HCT116 (cell line): Measurements from ENCODE around the gene FMO2. TPM values are rescaled to one million over a fixed set of nuclear protein-coding genes. Genes with fewer than 3 reads are reported as not detected.

ENCODE experiments used
- ATAC-seq: fragments of 200-7000 bp; cut with Tn5 transposase; 2 replicates; pipeline ENCODE4 v1.9.1; 2020; ENCODE audit warnings: mild to moderate bottlenecking, moderate library complexity
- BruUV-seq: library from RNA; stranded (reverse); fragments of 400-500 nt; replicated peaks from 2 replicates; lab custom pipeline; 2021; lab: Mats Ljungman, UMichigan
- CTCF ChIA-PET: fragments of 300-600 bp; sonication (Branson Sonifier 250); formaldehyde crosslinking; loops from one replicate; lab custom pipeline; 2021; ENCODE audit warnings: antibody characterized with exemption; lab: Charles Lee
- POLR2A ChIA-PET: fragments of 300-600, 350-600 bp; sonication (Branson Sonifier 250); formaldehyde crosslinking; loops from one replicate; lab custom pipeline; 2021; ENCODE audit warnings: antibody characterized with exemption; lab: Charles Lee
- RAD21 ChIA-PET, 2 experiments: fragments of 300-600 bp; sonication (Branson Sonifier 250); formaldehyde crosslinking; loops; one replicate each; lab custom pipeline; 2023; ENCODE audit warnings: low total read pairs in 2 of 2; ENCODE audit not compliant: uncharacterized antibody in 2 of 2, unreplicated experiment in 2 of 2, low non-redundant PET in 1 of 2; lab: Charles Lee
- DNase-seq: peaks from one replicate; pipeline ENCODE4 v3.0.0-alpha.2; 2010; ENCODE audit warnings: low read depth, low spot score
- H2AFZ ChIP-seq: fragments of 200-600 bp; shearing (Covaris generic), sonication (generic); 2 replicates; pipeline ENCODE4 v1.6.1; 2017; ENCODE audit warnings: low read depth, mixed run types, mixed read lengths, antibody characterized with exemption, low read length; ENCODE audit not compliant: poor library complexity, severe bottlenecking
- H3K27ac ChIP-seq: 2 replicates; pipeline ENCODE4 v1.5.1; 2012; ENCODE audit warnings: low read depth, low read length
- H3K27me3 ChIP-seq: fragments of 200-600 bp; sonication (generic); 2 replicates; pipeline ENCODE4 v1.6.1; 2016; ENCODE audit warnings: mixed run types, low read length, mixed read lengths; ENCODE audit not compliant: insufficient read depth
- H3K36me3 ChIP-seq, 2 experiments: fragments of 200-500 bp in 1 of 2; fragments of 200-600 bp in 1 of 2; sonication (Bioruptor generic) in 1 of 2; sonication (generic) in 1 of 2; 2 replicates each; pipeline versions ENCODE4 v1.5.1 to v1.6.1; 2014 to 2016; ENCODE audit warnings: low read length in 2 of 2, inconsistent platforms in 1 of 2, mixed read lengths in 1 of 2, mixed run types in 1 of 2; ENCODE audit not compliant: insufficient read depth in 2 of 2, control insufficient read depth in 1 of 2
- H3K4me1 ChIP-seq, 2 experiments: fragments of 200-600 bp in 1 of 2; sonication (generic) in 1 of 2; 2 replicates each; pipeline versions ENCODE4 v1.5.1 to v1.6.1; 2012 to 2017; ENCODE audit warnings: low read length in 2 of 2, inconsistent platforms in 1 of 2, mild to moderate bottlenecking in 1 of 2, mixed read lengths in 1 of 2, mixed run types in 1 of 2, moderate library complexity in 1 of 2; ENCODE audit not compliant: insufficient read depth in 2 of 2, control insufficient read depth in 1 of 2
- H3K4me2 ChIP-seq: fragments of 200-600 bp; sonication (generic); 2 replicates; pipeline ENCODE4 v1.6.1; 2017; ENCODE audit warnings: mixed run types, low read length, mixed read lengths
- H3K4me3 ChIP-seq, 2 experiments: fragments of 200-600 bp in 1 of 2; sonication (generic) in 1 of 2; replicated peaks in 1 of 2; 2 replicates each; pipeline ENCODE4 v1.5.1; 2011 to 2016; ENCODE audit warnings: low read length in 2 of 2, control low read depth in 1 of 2, low read depth in 1 of 2, mild to moderate bottlenecking in 1 of 2, mixed read lengths in 1 of 2, mixed run types in 1 of 2
- H3K79me2 ChIP-seq: fragments of 200-600 bp; sonication (generic); 2 replicates; pipeline ENCODE4 v1.6.1; 2017; ENCODE audit warnings: mild to moderate bottlenecking, mixed run types, low read length, moderate library complexity, mixed read lengths; ENCODE audit not compliant: insufficient read depth
- H3K9ac ChIP-seq: fragments of 200-600 bp; sonication (generic); 2 replicates; pipeline ENCODE4 v1.6.1; 2016; ENCODE audit warnings: low read length, mixed read lengths
- H3K9me2 ChIP-seq: fragments of 200-600 bp; sonication (generic), shearing (Covaris generic); 2 replicates; pipeline ENCODE4 v1.6.1; 2017; ENCODE audit warnings: mixed run types, mild to moderate bottlenecking, moderate library complexity; ENCODE audit not compliant: insufficient read depth
- H3K9me3 ChIP-seq, 2 experiments: fragments of 200-500 bp in 1 of 2; fragments of 200-600 bp in 1 of 2; sonication (Bioruptor generic) in 1 of 2; sonication (generic) in 1 of 2; 2 replicates each; pipeline ENCODE4 v1.6.1; 2014 to 2017; ENCODE audit warnings: low read length in 2 of 2, mixed read lengths in 2 of 2, inconsistent platforms in 1 of 2, low read depth in 1 of 2, mild to moderate bottlenecking in 1 of 2, mixed run types in 1 of 2, moderate library complexity in 1 of 2; ENCODE audit not compliant: control insufficient read depth in 1 of 2, insufficient read depth in 1 of 2
- H4K20me1 ChIP-seq: fragments of 200-600 bp; sonication (generic), shearing (Covaris generic); 2 replicates; pipeline ENCODE4 v1.6.1; 2017; ENCODE audit warnings: mixed run types, mild to moderate bottlenecking, moderate library complexity; ENCODE audit not compliant: insufficient read depth
- CEBPB ChIP-seq: IDR thresholded peaks from 2 replicates; pipeline ENCODE4 v1.6.1; 2012; ENCODE audit warnings: low read depth
- EZH2phosphoT487 ChIP-seq: fragments of 200-600 bp; IDR thresholded peaks from 2 replicates; pipeline ENCODE4 v1.6.1; 2018; ENCODE audit warnings: antibody characterized with exemption, borderline replicate concordance
- FOSL1 ChIP-seq: IDR thresholded peaks from 2 replicates; pipeline ENCODE4 v1.6.1; 2012; ENCODE audit warnings: low read depth
- JUND ChIP-seq: IDR thresholded peaks from 2 replicates; pipeline ENCODE4 v1.6.1; 2012
- RAD21 ChIP-seq: IDR thresholded peaks from 2 replicates; pipeline ENCODE4 v1.6.1; 2012; ENCODE audit warnings: low read depth, mild to moderate bottlenecking
- SRF ChIP-seq: IDR thresholded peaks from 2 replicates; pipeline ENCODE4 v1.6.1; 2012; ENCODE audit warnings: low read depth
- TCF7L2 ChIP-seq: IDR thresholded peaks from 2 replicates; pipeline ENCODE4 v1.7.0; 2011; ENCODE audit warnings: borderline replicate concordance, inconsistent platforms; ENCODE audit not compliant: insufficient read depth, insufficient read length; ENCODE audit errors: extremely low read depth
- intact Hi-C: fragments of 100-400 bp; cut with micrococcal nuclease; formaldehyde crosslinking; loops from 2 replicates; pipeline ENCODE4 v1.10.0; 2022
- total RNA-seq: library from RNA; stranded (reverse); gene quantifications from one replicate; pipeline ENCODE4 v1.2.1, GENCODE V29; 2021; ENCODE audit not compliant: unreplicated experiment
- TF ChIP-seq, protein P1 (sequence below): IDR thresholded peaks from 2 replicates; pipeline ENCODE4 v1.6.1; 2012
- TF ChIP-seq, protein P2 (sequence below): IDR thresholded peaks from 2 replicates; pipeline ENCODE4 v1.6.1; 2012; ENCODE audit warnings: low read depth
- TF ChIP-seq, protein P3 (sequence below), 3 experiments: fragments of 200-600 bp in 1 of 3; sonication (generic) in 1 of 3; IDR thresholded peaks in 2 of 3; conservative IDR thresholded peaks in 1 of 3; 2 replicates each; pipeline ENCODE4 v1.5.1; 2012 to 2017; ENCODE audit warnings: low read depth in 2 of 3, low read length in 2 of 3, antibody characterized with exemption in 1 of 3, borderline replicate concordance in 1 of 3, control low read depth in 1 of 3, mild to moderate bottlenecking in 1 of 3, mixed read lengths in 1 of 3, mixed run types in 1 of 3, moderate library complexity in 1 of 3; ENCODE audit not compliant: insufficient read depth in 1 of 3
- TF ChIP-seq, protein P4 (sequence below): IDR thresholded peaks from 2 replicates; pipeline ENCODE4 v1.6.1; 2012

Gene FMO2
- total RNA-seq, 1 experiment from 2014 or later, result 0.30 TPM

DNA sequence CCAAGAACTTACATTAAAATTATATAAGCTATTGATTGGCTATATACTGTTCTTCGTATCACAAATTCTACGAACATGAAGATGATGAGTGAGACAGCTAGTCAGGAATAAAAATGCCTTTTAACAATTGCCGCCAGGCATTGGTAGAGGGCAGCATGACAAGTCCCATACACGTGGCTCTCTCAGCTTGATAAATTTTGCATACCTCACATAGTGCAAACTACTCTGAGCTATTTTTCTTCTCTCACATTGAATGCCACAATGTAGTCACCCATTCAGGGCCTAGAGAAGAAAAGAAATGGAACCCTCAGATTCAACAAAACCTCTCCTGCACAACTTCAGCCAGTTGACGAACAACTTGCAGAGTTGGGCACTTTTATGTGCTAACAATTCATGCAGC lies 27.0 kb upstream of the FMO2 start:
- H3K9me2 ChIP-seq, result no peaks in the 10 kb centered on the region
- no peaks in the 10 kb centered on the region for H3K9me3 ChIP-seq
- intact Hi-C loops, result no loop called here
- H3K4me2 ChIP-seq, result no peak overlapping the region
- H3K9ac ChIP-seq, result no peak overlapping the region
- ChIA-PET RAD21 (no interaction called here), POLR2A (no interaction called here), CTCF (no interaction called here)
- H3K79me2 ChIP-seq, result no peaks in the 10 kb centered on the region
- H4K20me1 ChIP-seq, result no peaks in the 10 kb centered on the region
- no peak for ATAC-seq
- H2AFZ ChIP-seq, result no peak overlapping the region
- no peak overlapping the region for H3K27ac ChIP-seq
- BruUV-seq, result no TSS peak
- H3K36me3 ChIP-seq, result no peaks in the 10 kb centered on the region
- H3K27me3 ChIP-seq, result no peaks in the 10 kb centered on the region
- no peak overlapping the region for H3K4me3 ChIP-seq
- H3K4me1 ChIP-seq, result no peaks in the 10 kb centered on the region
- TF ChIP-seq, protein P1, sequence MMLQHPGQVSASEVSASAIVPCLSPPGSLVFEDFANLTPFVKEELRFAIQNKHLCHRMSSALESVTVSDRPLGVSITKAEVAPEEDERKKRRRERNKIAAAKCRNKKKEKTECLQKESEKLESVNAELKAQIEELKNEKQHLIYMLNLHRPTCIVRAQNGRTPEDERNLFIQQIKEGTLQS, result no peak
- TF ChIP-seq RAD21, result no peak
- TF ChIP-seq, protein P2, sequence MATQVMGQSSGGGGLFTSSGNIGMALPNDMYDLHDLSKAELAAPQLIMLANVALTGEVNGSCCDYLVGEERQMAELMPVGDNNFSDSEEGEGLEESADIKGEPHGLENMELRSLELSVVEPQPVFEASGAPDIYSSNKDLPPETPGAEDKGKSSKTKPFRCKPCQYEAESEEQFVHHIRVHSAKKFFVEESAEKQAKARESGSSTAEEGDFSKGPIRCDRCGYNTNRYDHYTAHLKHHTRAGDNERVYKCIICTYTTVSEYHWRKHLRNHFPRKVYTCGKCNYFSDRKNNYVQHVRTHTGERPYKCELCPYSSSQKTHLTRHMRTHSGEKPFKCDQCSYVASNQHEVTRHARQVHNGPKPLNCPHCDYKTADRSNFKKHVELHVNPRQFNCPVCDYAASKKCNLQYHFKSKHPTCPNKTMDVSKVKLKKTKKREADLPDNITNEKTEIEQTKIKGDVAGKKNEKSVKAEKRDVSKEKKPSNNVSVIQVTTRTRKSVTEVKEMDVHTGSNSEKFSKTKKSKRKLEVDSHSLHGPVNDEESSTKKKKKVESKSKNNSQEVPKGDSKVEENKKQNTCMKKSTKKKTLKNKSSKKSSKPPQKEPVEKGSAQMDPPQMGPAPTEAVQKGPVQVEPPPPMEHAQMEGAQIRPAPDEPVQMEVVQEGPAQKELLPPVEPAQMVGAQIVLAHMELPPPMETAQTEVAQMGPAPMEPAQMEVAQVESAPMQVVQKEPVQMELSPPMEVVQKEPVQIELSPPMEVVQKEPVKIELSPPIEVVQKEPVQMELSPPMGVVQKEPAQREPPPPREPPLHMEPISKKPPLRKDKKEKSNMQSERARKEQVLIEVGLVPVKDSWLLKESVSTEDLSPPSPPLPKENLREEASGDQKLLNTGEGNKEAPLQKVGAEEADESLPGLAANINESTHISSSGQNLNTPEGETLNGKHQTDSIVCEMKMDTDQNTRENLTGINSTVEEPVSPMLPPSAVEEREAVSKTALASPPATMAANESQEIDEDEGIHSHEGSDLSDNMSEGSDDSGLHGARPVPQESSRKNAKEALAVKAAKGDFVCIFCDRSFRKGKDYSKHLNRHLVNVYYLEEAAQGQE, result no peak
- TF ChIP-seq CEBPB, result no peak
- TF ChIP-seq, protein P3, sequence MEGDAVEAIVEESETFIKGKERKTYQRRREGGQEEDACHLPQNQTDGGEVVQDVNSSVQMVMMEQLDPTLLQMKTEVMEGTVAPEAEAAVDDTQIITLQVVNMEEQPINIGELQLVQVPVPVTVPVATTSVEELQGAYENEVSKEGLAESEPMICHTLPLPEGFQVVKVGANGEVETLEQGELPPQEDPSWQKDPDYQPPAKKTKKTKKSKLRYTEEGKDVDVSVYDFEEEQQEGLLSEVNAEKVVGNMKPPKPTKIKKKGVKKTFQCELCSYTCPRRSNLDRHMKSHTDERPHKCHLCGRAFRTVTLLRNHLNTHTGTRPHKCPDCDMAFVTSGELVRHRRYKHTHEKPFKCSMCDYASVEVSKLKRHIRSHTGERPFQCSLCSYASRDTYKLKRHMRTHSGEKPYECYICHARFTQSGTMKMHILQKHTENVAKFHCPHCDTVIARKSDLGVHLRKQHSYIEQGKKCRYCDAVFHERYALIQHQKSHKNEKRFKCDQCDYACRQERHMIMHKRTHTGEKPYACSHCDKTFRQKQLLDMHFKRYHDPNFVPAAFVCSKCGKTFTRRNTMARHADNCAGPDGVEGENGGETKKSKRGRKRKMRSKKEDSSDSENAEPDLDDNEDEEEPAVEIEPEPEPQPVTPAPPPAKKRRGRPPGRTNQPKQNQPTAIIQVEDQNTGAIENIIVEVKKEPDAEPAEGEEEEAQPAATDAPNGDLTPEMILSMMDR (IDR thresholded peaks at IDR 0.05 in 2 of 3, conservative IDR thresholded peaks at IDR 0.05 in 1 of 3; ENCODE audit: borderline replicate concordance in 1 of 3, insufficient read depth in 1 of 3, low read depth in 2 of 3, low read length in 2 of 3), result no peak
- no peak for TF ChIP-seq JUND
- no peak for TF ChIP-seq EZH2phosphoT487
- TF ChIP-seq SRF, result no peak
- TF ChIP-seq FOSL1, result no peak
- TF ChIP-seq, protein P4, sequence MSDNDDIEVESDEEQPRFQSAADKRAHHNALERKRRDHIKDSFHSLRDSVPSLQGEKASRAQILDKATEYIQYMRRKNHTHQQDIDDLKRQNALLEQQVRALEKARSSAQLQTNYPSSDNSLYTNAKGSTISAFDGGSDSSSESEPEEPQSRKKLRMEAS, result no peak
- no peak for TF ChIP-seq TCF7L2
- TF ChIP-seq, all 23 proteins: peak for 0
- DNase-seq, result no peak
